ENCODE results near the gene ZBTB7C. TPM values are rescaled to one million over a fixed set of nuclear protein-coding genes. Genes with fewer than 3 reads are reported as not detected.

Gene ZBTB7C
- total RNA-seq, 1 experiment from 2014 or later: 0.18 TPM

- ChIA-PET CTCF (no interaction called here), POLR2A (no interaction called here)
- H3K27me3 Mint-ChIP-seq (ENCODE audit: insufficient read depth, unreplicated experiment): no peaks in the 10 kb centered on the region
- no peak for DNase-seq
- intact Hi-C loops (cut with micrococcal nuclease; ENCODE audit: unreplicated experiment): no loop called here
- BruUV-seq (replicated peaks): no TSS peak
- Histone ChIP-seq H3K36me3 (ENCODE audit: control insufficient read depth, insufficient read depth, low read length) (no peaks in the 10 kb centered on the region), H3K27me3 (replicated peaks; ENCODE audit: control insufficient read depth, insufficient read depth, low read length) (no peaks in the 10 kb centered on the region), H3K9me3 (no peaks in the 10 kb centered on the region), H3K4me1 (no peaks in the 10 kb centered on the region), H3K4me3 (ENCODE audit: low read depth, low read length) (no peak overlapping the region)
- H3K27ac Mint-ChIP-seq (ENCODE audit: unreplicated experiment): no peak overlapping the region
- H3K36me3 Mint-ChIP-seq (ENCODE audit: insufficient read depth, unreplicated experiment): no peaks in the 10 kb centered on the region
- TF ChIP-seq CTCF (IDR thresholded peaks at IDR 0.05; ENCODE audit: insufficient read depth in 1 of 2, low read depth in 1 of 2, low read length in 1 of 2, severe bottlenecking in 1 of 2, unreplicated experiment in 1 of 2): no peak
- H3K4me1 Mint-ChIP-seq (ENCODE audit: low read depth, unreplicated experiment): no peaks in the 10 kb centered on the region
- H3K4me3 Mint-ChIP-seq (ENCODE audit: unreplicated experiment): no peak overlapping the region
- no peaks in the 10 kb centered on the region for H3K9me3 Mint-ChIP-seq (ENCODE audit: unreplicated experiment)
These were observed 249.4 kb downstream of the ZBTB7C start for GRCh38 chr18:48159816-48160215.

GRCh38 chr18:48158721-48159120 is 250.5 kb downstream of the ZBTB7C start:
- H3K4me3 Mint-ChIP-seq (ENCODE audit: unreplicated experiment): no peak overlapping the region
- POLR2A ChIA-PET: no interaction called here
- peaks cover 4% of the 10 kb centered on the region for H3K4me1 Mint-ChIP-seq (ENCODE audit: low read depth, unreplicated experiment)

GRCh38 chr18:48157956-48158355 is 251.2 kb downstream of the ZBTB7C start:
- no peak overlapping the region for H3K27ac Mint-ChIP-seq (ENCODE audit: unreplicated experiment)
- H3K36me3 ChIP-seq (ENCODE audit: control insufficient read depth, insufficient read depth, low read length): no peaks in the 10 kb centered on the region
- CTCF ChIA-PET: no interaction called here
- BruUV-seq (replicated peaks): no TSS peak
- no peaks in the 10 kb centered on the region for H3K27me3 ChIP-seq (replicated peaks; ENCODE audit: control insufficient read depth, insufficient read depth, low read length)
- POLR2A ChIA-PET: no interaction called here
- DNase-seq: no peak
- peaks cover 9% of the 10 kb centered on the region for H3K4me1 Mint-ChIP-seq (ENCODE audit: low read depth, unreplicated experiment)
- no peaks in the 10 kb centered on the region for H3K9me3 ChIP-seq
- H3K27me3 Mint-ChIP-seq (ENCODE audit: insufficient read depth, unreplicated experiment): no peaks in the 10 kb centered on the region
- TF ChIP-seq CTCF (IDR thresholded peaks at IDR 0.05; ENCODE audit: insufficient read depth in 1 of 2, low read depth in 1 of 2, low read length in 1 of 2, severe bottlenecking in 1 of 2, unreplicated experiment in 1 of 2): no peak
- H3K4me3 ChIP-seq (ENCODE audit: low read depth, low read length): no peak overlapping the region
- peaks cover 9% of the 10 kb centered on the region for H3K4me1 ChIP-seq
- no peaks in the 10 kb centered on the region for H3K9me3 Mint-ChIP-seq (ENCODE audit: unreplicated experiment)
- intact Hi-C loops (cut with micrococcal nuclease; ENCODE audit: unreplicated experiment): no loop called here
- no peak overlapping the region for H3K4me3 Mint-ChIP-seq (ENCODE audit: unreplicated experiment)
- H3K36me3 Mint-ChIP-seq (ENCODE audit: insufficient read depth, unreplicated experiment): no peaks in the 10 kb centered on the region

More at GRCh38 chr18:48158721-48159120, 250.5 kb downstream of the ZBTB7C start:
- Histone ChIP-seq H3K27me3 (replicated peaks; ENCODE audit: control insufficient read depth, insufficient read depth, low read length) (no peaks in the 10 kb centered on the region), H3K36me3 (ENCODE audit: control insufficient read depth, insufficient read depth, low read length) (no peaks in the 10 kb centered on the region), H3K9me3 (no peaks in the 10 kb centered on the region), H3K4me1 (peaks cover 1% of the 10 kb centered on the region), H3K4me3 (ENCODE audit: low read depth, low read length) (no peak overlapping the region)
- Mint-ChIP-seq H3K9me3 (ENCODE audit: unreplicated experiment) (no peaks in the 10 kb centered on the region), H3K27ac (ENCODE audit: unreplicated experiment) (no peak overlapping the region), H3K36me3 (ENCODE audit: insufficient read depth, unreplicated experiment) (no peaks in the 10 kb centered on the region), H3K27me3 (ENCODE audit: insufficient read depth, unreplicated experiment) (no peaks in the 10 kb centered on the region)
- CTCF ChIA-PET: no interaction called here
- intact Hi-C loops (cut with micrococcal nuclease; ENCODE audit: unreplicated experiment): no loop called here
- no peak for DNase-seq
- no peak for TF ChIP-seq CTCF (IDR thresholded peaks at IDR 0.05; ENCODE audit: insufficient read depth in 1 of 2, low read depth in 1 of 2, low read length in 1 of 2, severe bottlenecking in 1 of 2, unreplicated experiment in 1 of 2)
- BruUV-seq (replicated peaks): no TSS peak
